Tibial nerve (tissue), 4 donors: ENCODE results near the gene GALNT13. TPM values are rescaled to one million over a fixed set of nuclear protein-coding genes. Genes with fewer than 3 reads are reported as not detected.

ENCODE experiments used
- DNase-seq, 2 donors: peaks; one replicate each; pipeline ENCODE4 v3.0.0-alpha.2; 2019; ENCODE audit warnings: low spot score in 2 of 2
- H3K27ac ChIP-seq, 4 donors: fragments of 200-600 bp; sonication (generic) in 3 of 4; one replicate each; pipeline ENCODE4 v1.5.1; 2017 to 2019; ENCODE audit warnings: mild to moderate bottlenecking in 1 of 4
- H3K27me3 ChIP-seq, 2 donors: fragments of 200-600 bp; sonication (generic) in 1 of 2; one replicate each; pipeline versions ENCODE4 v1.5.1 to v1.6.0; 2017 to 2019
- H3K36me3 ChIP-seq, 3 donors: fragments of 200-600 bp; sonication (generic); one replicate each; pipeline ENCODE4 v1.5.1; 2018 to 2019
- H3K4me1 ChIP-seq, 4 donors: fragments of 200-600 bp; sonication (generic) in 3 of 4; one replicate each; pipeline ENCODE4 v1.5.1; 2017 to 2019
- H3K4me3 ChIP-seq, 4 donors: fragments of 200-600 bp; sonication (generic) in 3 of 4; one replicate each; pipeline ENCODE4 v1.5.1; 2017 to 2019; ENCODE audit warnings: mild to moderate bottlenecking in 1 of 4, moderate library complexity in 1 of 4
- H3K9me3 ChIP-seq, 4 donors: fragments of 200-600 bp; sonication (generic) in 3 of 4; one replicate each; pipeline ENCODE4 v1.5.1; 2017 to 2019
- EP300 ChIP-seq, 2 donors: sonication (generic); formaldehyde crosslinking; IDR thresholded peaks; one replicate each; pipeline ENCODE4 v1.6.1; 2017; ENCODE audit warnings: antibody characterized with exemption in 2 of 2, mild to moderate bottlenecking in 1 of 2
- POLR2A ChIP-seq, 2 donors: fragments of 450-650 bp; IDR thresholded peaks; one replicate each; pipeline ENCODE4 v1.6.1; 2017; ENCODE audit warnings: antibody characterized with exemption in 2 of 2, mild to moderate bottlenecking in 2 of 2, moderate library complexity in 2 of 2
- WGBS, 2 donors: methylation state at CpG; one replicate each; pipeline ENCODE4 v1.1.5; 2018; 5-methylcytosine and 5-hydroxymethylcytosine counted together
- total RNA-seq, 4 donors: library from RNA; depleted of rRNA; stranded (reverse); fragments of >200 nt; gene quantifications; one replicate each; pipeline ENCODE4 v1.1.0, GENCODE V29; 2016
- TF ChIP-seq, protein P1 (sequence below), 5 experiments: fragments of 200-600 bp in 3 of 5; fragments of 450-650 bp in 2 of 5; sonication (generic) in 3 of 5; IDR thresholded peaks; one replicate each; pipeline ENCODE4 v1.5.1; 2016 to 2019; ENCODE audit warnings: antibody characterized with exemption in 5 of 5, mild to moderate bottlenecking in 3 of 5, moderate library complexity in 2 of 5

Gene GALNT13
- total RNA-seq, 4 donors from 2014 or later: under 0.01 to 3.1 (median 1.3) TPM; not detected in 1

DNA sequence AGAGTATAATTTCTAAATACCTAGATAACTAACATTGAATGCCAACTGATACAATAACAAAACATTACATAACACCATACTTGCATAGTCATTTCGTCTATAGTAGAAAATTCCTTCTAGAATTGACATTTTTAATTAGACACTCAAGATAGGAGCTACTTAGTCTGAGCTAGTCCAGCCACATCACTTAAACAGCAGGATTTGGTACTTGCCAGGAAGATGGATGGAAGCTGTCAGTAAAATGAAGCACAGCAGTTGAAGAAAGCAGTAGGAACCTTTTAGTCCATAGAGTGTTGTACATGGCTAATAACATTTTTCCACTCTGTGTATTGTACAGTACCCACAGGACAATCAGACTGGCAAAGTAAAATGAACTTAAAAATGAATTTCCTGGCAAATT lies 372.0 kb downstream of the GALNT13 start:
- Histone ChIP-seq H3K36me3 (no peaks in the 10 kb centered on the region), H3K4me1 (no peaks in the 10 kb centered on the region), H3K27ac (no peak overlapping the region), H3K9me3 (no peaks in the 10 kb centered on the region), H3K4me3 (no peak overlapping the region), H3K27me3 (no peaks in the 10 kb centered on the region)
- TF ChIP-seq EP300 (IDR thresholded peaks at IDR 0.05): no peak
- no peak for TF ChIP-seq POLR2A (IDR thresholded peaks at IDR 0.05)
- TF ChIP-seq, protein P1, sequence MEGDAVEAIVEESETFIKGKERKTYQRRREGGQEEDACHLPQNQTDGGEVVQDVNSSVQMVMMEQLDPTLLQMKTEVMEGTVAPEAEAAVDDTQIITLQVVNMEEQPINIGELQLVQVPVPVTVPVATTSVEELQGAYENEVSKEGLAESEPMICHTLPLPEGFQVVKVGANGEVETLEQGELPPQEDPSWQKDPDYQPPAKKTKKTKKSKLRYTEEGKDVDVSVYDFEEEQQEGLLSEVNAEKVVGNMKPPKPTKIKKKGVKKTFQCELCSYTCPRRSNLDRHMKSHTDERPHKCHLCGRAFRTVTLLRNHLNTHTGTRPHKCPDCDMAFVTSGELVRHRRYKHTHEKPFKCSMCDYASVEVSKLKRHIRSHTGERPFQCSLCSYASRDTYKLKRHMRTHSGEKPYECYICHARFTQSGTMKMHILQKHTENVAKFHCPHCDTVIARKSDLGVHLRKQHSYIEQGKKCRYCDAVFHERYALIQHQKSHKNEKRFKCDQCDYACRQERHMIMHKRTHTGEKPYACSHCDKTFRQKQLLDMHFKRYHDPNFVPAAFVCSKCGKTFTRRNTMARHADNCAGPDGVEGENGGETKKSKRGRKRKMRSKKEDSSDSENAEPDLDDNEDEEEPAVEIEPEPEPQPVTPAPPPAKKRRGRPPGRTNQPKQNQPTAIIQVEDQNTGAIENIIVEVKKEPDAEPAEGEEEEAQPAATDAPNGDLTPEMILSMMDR (IDR thresholded peaks at IDR 0.05): no peak
- WGBS, 2 donors: 59 to 64% methylated on average over 1 of the region's 1 CpG
- no peak for DNase-seq

GRCh38 chr2:154244932-154245331 lies 373.2 kb downstream of the GALNT13 start:
- no peaks in the 10 kb centered on the region for H3K36me3 ChIP-seq
- no peaks in the 10 kb centered on the region for H3K9me3 ChIP-seq
- no peak for DNase-seq
- TF ChIP-seq POLR2A (IDR thresholded peaks at IDR 0.05): no peak
- TF ChIP-seq, protein P1 (IDR thresholded peaks at IDR 0.05): no peak
- no peak for TF ChIP-seq EP300 (IDR thresholded peaks at IDR 0.05)
- no peaks in the 10 kb centered on the region for H3K4me1 ChIP-seq
- 82 to 91% methylated on average over 3 of the region's 3 CpGs for WGBS, 2 donors
- H3K27me3 ChIP-seq: no peaks in the 10 kb centered on the region
- H3K4me3 ChIP-seq: no peak overlapping the region
- no peak overlapping the region for H3K27ac ChIP-seq

DNA sequence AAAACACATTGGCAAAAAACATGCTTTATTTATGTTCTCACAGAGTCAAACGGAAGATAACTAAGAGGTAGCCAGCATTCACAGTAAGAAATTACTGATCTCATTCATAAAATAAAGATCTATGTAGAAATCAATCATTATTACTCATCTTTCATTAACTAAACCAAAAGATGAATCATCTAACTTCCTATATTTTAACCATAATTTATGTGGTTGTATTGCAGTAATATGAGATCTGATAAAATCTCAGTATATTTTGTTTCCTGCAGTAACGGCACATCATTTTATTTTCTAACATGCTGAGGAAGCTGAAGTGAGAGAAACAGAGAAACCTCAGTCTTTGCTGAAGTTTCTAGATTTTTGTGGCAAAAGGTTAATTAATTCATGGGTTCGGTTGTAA lies 375.8 kb downstream of the GALNT13 start:
- DNase-seq: no peak
- 26 to 39% methylated on average over 3 of the region's 3 CpGs for WGBS, 2 donors
- no peak for TF ChIP-seq POLR2A (IDR thresholded peaks at IDR 0.05)
- no peak for TF ChIP-seq EP300 (IDR thresholded peaks at IDR 0.05)
- TF ChIP-seq, protein P1 (IDR thresholded peaks at IDR 0.05): no peak
- Histone ChIP-seq H3K36me3 (no peaks in the 10 kb centered on the region), H3K9me3 (no peaks in the 10 kb centered on the region), H3K27ac (no peak overlapping the region), H3K27me3 (no peaks in the 10 kb centered on the region), H3K4me3 (no peak overlapping the region), H3K4me1 (no peaks in the 10 kb centered on the region)

- Histone ChIP-seq H3K4me3 (no peak overlapping the region), H3K27me3 (no peaks in the 10 kb centered on the region), H3K4me1 (no peaks in the 10 kb centered on the region), H3K27ac (no peak overlapping the region), H3K36me3 (no peaks in the 10 kb centered on the region), H3K9me3 (no peaks in the 10 kb centered on the region)
- DNase-seq: no peak
- WGBS, 2 donors: 93 to 96% methylated on average over 1 of the region's 1 CpG
- TF ChIP-seq, protein P1 (IDR thresholded peaks at IDR 0.05): no peak
- TF ChIP-seq POLR2A (IDR thresholded peaks at IDR 0.05) (no peak), EP300 (IDR thresholded peaks at IDR 0.05) (no peak)
These were observed 384.4 kb downstream of the GALNT13 start for GRCh38 chr2:154256136-154256535.

GRCh38 chr2:154259030-154259429 lies 387.3 kb downstream of the GALNT13 start:
- H3K27ac ChIP-seq: no peak overlapping the region
- TF ChIP-seq POLR2A (IDR thresholded peaks at IDR 0.05): no peak
- TF ChIP-seq EP300 (IDR thresholded peaks at IDR 0.05): no peak
- TF ChIP-seq, protein P1 (IDR thresholded peaks at IDR 0.05): no peak
- WGBS, 2 donors: 80 to 93% methylated on average over 1 of the region's 1 CpG
- no peaks in the 10 kb centered on the region for H3K27me3 ChIP-seq
- no peak for DNase-seq
- H3K36me3 ChIP-seq: no peaks in the 10 kb centered on the region
- H3K4me1 ChIP-seq: no peaks in the 10 kb centered on the region
- H3K9me3 ChIP-seq: no peaks in the 10 kb centered on the region
- no peak overlapping the region for H3K4me3 ChIP-seq
